Measurements from ENCODE around the gene MAL. TPM values are rescaled to one million over a fixed set of nuclear protein-coding genes. Genes with fewer than 3 reads are reported as not detected.

The MAL gene
- total RNA-seq, 6 donors from 2014 or later = 3.7 to 13.0 (median 5.0) TPM; not detected in 1

DNA sequence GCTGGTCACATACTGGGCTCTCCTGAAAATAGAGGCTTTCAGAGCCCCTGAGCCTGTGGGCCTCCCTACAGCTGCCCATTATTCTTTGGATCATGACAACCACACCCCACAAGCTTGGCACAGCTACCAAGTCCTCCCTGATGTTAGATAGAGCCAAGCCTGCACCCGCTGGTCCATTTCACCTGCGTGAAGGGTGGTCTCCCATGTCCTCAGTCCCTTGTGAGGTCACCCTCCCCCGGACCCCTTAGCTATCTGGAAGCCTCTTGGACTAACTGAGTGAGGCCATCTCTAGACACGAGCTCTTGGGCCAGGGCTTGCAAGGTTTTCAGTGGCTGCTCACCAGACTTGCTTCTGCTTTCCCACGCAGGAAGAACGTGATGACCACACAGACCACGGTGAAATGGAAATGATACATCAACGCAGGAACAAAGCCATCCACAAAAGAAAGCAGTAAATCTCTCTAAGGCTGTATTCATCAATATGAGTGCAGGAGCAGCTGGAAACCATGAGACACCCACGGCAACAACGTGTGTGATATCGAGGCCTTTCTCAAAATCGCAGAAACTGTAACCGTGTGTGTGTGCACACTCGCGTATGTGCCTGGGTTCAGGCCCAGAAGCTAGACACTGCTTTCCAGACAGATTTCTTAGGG is 10.1 kb upstream of the MAL start:
- Histone ChIP-seq H3K4me1 (peaks cover 0 to 9% (median 5%) of the 10 kb centered on the region in 4 donors), H3K9me3 (no peaks in the 10 kb centered on the region), H3K4me3 (no peak overlapping the region), H3K36me3 (no peaks in the 10 kb centered on the region), H3K27ac (no peak overlapping the region), H3K27me3 (no peaks in the 10 kb centered on the region)
- ATAC-seq (ENCODE audit: low FRiP score in 2 of 2) (no peak), DNase-seq (no peak)
- TF ChIP-seq, protein P1, sequence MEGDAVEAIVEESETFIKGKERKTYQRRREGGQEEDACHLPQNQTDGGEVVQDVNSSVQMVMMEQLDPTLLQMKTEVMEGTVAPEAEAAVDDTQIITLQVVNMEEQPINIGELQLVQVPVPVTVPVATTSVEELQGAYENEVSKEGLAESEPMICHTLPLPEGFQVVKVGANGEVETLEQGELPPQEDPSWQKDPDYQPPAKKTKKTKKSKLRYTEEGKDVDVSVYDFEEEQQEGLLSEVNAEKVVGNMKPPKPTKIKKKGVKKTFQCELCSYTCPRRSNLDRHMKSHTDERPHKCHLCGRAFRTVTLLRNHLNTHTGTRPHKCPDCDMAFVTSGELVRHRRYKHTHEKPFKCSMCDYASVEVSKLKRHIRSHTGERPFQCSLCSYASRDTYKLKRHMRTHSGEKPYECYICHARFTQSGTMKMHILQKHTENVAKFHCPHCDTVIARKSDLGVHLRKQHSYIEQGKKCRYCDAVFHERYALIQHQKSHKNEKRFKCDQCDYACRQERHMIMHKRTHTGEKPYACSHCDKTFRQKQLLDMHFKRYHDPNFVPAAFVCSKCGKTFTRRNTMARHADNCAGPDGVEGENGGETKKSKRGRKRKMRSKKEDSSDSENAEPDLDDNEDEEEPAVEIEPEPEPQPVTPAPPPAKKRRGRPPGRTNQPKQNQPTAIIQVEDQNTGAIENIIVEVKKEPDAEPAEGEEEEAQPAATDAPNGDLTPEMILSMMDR (IDR thresholded peaks at IDR 0.05) = no peak
- TF ChIP-seq EP300 (IDR thresholded peaks at IDR 0.05) = no peak
- TF ChIP-seq POLR2AphosphoS5 (IDR thresholded peaks at IDR 0.05) = no peak
- no peak for TF ChIP-seq POLR2A (IDR thresholded peaks at IDR 0.05)
- WGBS, 2 donors = 84% methylated on average over 15 of the region's 15 CpGs

DNA sequence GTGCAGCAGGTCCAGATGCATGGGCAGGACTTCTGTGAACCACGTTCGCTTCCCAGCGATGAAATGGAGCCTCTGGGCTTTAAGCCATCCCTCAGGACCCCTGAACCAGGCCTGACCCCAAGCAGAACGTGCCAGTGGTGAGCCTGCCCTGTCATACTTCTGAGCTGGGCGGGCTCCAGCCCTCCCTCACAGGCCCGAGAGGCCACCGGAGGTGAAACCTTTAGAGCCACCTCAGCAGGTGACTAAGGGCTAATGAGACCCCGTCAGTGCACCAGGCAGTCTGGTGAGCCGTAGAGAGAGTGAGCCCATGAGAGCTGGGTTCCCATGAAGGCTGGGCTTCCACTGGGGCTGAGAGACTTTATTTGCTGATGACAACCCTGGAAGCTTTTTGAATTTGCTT is 8.9 kb upstream of the MAL start:
- H3K27ac ChIP-seq = no peak overlapping the region
- H3K4me3 ChIP-seq = no peak overlapping the region
- TF ChIP-seq, protein P1 (IDR thresholded peaks at IDR 0.05) = no peak
- TF ChIP-seq POLR2AphosphoS5 (IDR thresholded peaks at IDR 0.05) = no peak
- no peak for TF ChIP-seq EP300 (IDR thresholded peaks at IDR 0.05)
- TF ChIP-seq POLR2A (IDR thresholded peaks at IDR 0.05) = no peak
- no peaks in the 10 kb centered on the region for H3K27me3 ChIP-seq
- H3K36me3 ChIP-seq = no peaks in the 10 kb centered on the region
- H3K4me1 ChIP-seq = peaks cover 0 to 12% (median 5%) of the 10 kb centered on the region in 4 donors
- ATAC-seq (ENCODE audit: low FRiP score in 2 of 2) (no peak), DNase-seq (no peak)
- WGBS, 2 donors = 84 to 91% methylated on average over 4 to 9 of the region's 9 CpGs
- H3K9me3 ChIP-seq = no peaks in the 10 kb centered on the region

DNA sequence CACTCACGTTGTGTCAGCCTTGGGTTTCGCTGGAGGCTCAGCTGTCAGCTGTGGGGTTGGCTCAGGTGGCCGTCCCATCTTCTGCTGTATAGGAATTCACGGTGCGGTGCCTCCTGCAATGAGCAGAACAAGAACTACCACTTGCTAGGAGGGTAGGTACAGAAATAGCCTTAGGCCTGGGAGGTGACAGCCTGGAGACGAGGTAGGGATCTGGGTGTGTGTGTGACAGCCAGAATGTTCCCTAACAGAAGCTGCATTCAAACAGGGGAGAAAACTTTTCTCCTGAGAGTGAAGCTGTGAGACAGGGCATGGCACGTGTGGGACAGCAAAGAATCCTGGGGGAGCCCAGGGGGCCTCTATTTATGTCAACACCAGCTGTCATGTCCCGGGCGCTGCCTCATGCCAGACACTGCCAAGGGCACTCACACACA is 8.4 kb upstream of the MAL start:
- Histone ChIP-seq H3K27ac (no peak overlapping the region), H3K9me3 (no peaks in the 10 kb centered on the region), H3K27me3 (no peaks in the 10 kb centered on the region), H3K4me1 (peaks cover 0 to 12% (median 5%) of the 10 kb centered on the region in 4 donors), H3K4me3 (no peak overlapping the region), H3K36me3 (no peaks in the 10 kb centered on the region)
- no peak for TF ChIP-seq POLR2A (IDR thresholded peaks at IDR 0.05)
- ATAC-seq (ENCODE audit: low FRiP score in 2 of 2) = no peak
- 83 to 86% methylated on average over 5 to 9 of the region's 9 CpGs for WGBS, 2 donors
- DNase-seq = no peak

DNA sequence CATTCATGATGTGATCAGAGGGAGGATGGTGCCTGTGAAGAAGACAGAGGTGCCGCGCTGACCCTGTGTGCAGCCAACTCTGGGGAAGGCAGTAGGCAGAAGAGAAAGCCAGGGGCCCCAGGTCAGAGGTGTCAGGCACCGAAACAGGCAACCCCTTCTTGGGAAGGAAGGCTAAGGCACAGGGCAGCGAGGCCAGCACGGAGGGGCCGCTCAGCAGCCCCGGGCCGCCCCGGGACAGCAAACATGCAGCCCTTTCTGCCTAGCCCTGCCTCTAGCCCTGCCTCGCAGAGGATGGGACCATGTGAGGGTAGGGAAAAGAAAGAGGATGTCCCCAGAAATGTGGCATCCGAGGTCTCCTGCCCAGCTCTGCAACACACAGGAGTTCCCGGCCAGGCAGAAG is 7.7 kb upstream of the MAL start:
- Histone ChIP-seq H3K27ac (no peak overlapping the region), H3K4me1 (peaks cover 0 to 13% (median 7%) of the 10 kb centered on the region in 4 donors), H3K9me3 (no peaks in the 10 kb centered on the region), H3K36me3 (no peaks in the 10 kb centered on the region), H3K27me3 (no peaks in the 10 kb centered on the region), H3K4me3 (no peak overlapping the region)
- WGBS, 2 donors = 68 to 85% methylated on average over 12 of the region's 12 CpGs
- ATAC-seq (ENCODE audit: low FRiP score in 2 of 2) (no peak), DNase-seq (no peak)
- TF ChIP-seq, protein P1 (IDR thresholded peaks at IDR 0.05) = no peak
- TF ChIP-seq POLR2A (IDR thresholded peaks at IDR 0.05) (no peak), POLR2AphosphoS5 (IDR thresholded peaks at IDR 0.05) (no peak), EP300 (IDR thresholded peaks at IDR 0.05) (no peak)

DNA sequence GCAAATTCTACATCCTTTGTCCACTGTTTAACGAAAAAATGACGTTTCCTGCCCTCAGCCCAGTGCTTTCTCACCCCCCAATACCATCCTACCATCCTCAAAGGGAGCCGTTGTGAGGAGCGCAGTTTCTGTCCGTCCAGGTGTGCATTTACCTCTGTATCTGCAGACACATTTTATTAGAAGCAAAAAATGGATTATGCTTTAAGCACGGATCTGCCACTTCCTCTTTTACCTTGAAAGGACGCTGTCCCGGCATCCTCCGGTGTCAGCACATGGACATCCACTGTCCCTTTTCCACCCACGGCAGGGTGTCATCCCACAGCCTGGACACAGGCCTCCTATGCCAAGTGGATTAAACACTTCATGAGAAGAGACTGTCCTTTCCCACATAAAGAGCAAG is 7.2 kb upstream of the MAL start:
- no peak overlapping the region for H3K4me3 ChIP-seq
- no peaks in the 10 kb centered on the region for H3K27me3 ChIP-seq
- ATAC-seq (ENCODE audit: low FRiP score in 2 of 2) (no peak), DNase-seq (no peak)
- peaks cover 0 to 13% (median 7%) of the 10 kb centered on the region in 4 donors for H3K4me1 ChIP-seq
- no peaks in the 10 kb centered on the region for H3K36me3 ChIP-seq
- TF ChIP-seq, protein P1 (IDR thresholded peaks at IDR 0.05) = no peak
- TF ChIP-seq POLR2A (IDR thresholded peaks at IDR 0.05) (no peak), EP300 (IDR thresholded peaks at IDR 0.05) (no peak), POLR2AphosphoS5 (IDR thresholded peaks at IDR 0.05) (no peak)
- H3K27ac ChIP-seq = no peak overlapping the region
- H3K9me3 ChIP-seq = no peaks in the 10 kb centered on the region
- 79 to 80% methylated on average over 10 of the region's 10 CpGs for WGBS, 2 donors

Data from upper lobe of left lung (tissue), 6 donors.